HepG2 (cell line): ENCODE results near the gene CDC42EP3. TPM values are rescaled to one million over a fixed set of nuclear protein-coding genes. Genes with fewer than 3 reads are reported as not detected.

Source experiments
- CCAR2 ChIP-seq: fragments of 200-400 bp; formaldehyde crosslinking; optimal IDR thresholded peaks from 2 replicates; pipeline ENCODE3; 2018; ENCODE audit warnings: low read depth, mild to moderate bottlenecking, low read length, moderate library complexity
- EZH2 ChIP-seq: conservative IDR thresholded peaks from 2 replicates; pipeline ENCODE4 v1.6.1; 2012; ENCODE audit warnings: mild to moderate bottlenecking, low read depth, low read length, moderate library complexity
- MED13 ChIP-seq: sonication (generic); formaldehyde crosslinking; IDR thresholded peaks from 2 replicates; pipeline ENCODE4 v1.5.0; 2020; ENCODE audit warnings: missing genetic modification reagents
- ZNF776 ChIP-seq: sonication (generic); formaldehyde crosslinking; IDR thresholded peaks from 2 replicates; pipeline ENCODE4 v1.4.0; 2020; ENCODE audit warnings: mild to moderate bottlenecking, missing genetic modification reagents
- polyA plus RNA-seq, 8 experiments: library from polyadenylated mRNA; depleted of rRNA in 3 of 8; stranded (reverse) in 7 of 8; unstranded in 1 of 8; fragments of >200 nt; fragmentation: Illumina TruSeq in 4 of 8; extraction: Trizol in 4 of 8; gene quantifications; 2 replicates each; pipeline versions ENCODE4 v1.2.1 to v1.2.3, GENCODE V29; 2011 to 2016; ENCODE audit warnings: low read depth in 4 of 8, missing spikeins in 1 of 8, mixed read lengths in 1 of 8; ENCODE audit not compliant: insufficient read depth in 1 of 8
- total RNA-seq, 5 experiments: library from RNA; depleted of rRNA; stranded (reverse); fragments of >200 nt; fragmentation: Illumina TruSeq; extraction: Trizol; gene quantifications; 2 replicates each; pipeline ENCODE4 v1.2.3, GENCODE V29; 2016; ENCODE audit warnings: low read depth in 1 of 5
- TF ChIP-seq, protein P1 (sequence below): sonication (generic); formaldehyde crosslinking; IDR thresholded peaks from 2 replicates; pipeline ENCODE4 v1.4.0; 2020; ENCODE audit warnings: missing genetic modification reagents
- TF ChIP-seq, protein P2 (sequence below): sonication (generic); formaldehyde crosslinking; IDR thresholded peaks from 2 replicates; pipeline ENCODE4 v1.5.0; 2020; ENCODE audit warnings: mild to moderate bottlenecking, missing genetic modification reagents
- TF ChIP-seq, protein P3 (sequence below): sonication (generic); formaldehyde crosslinking; IDR thresholded peaks from 2 replicates; pipeline ENCODE4 v1.9.0; 2022; ENCODE audit warnings: low read depth, missing genetic modification reagents
- TF ChIP-seq, protein P4 (sequence below): sonication (generic); formaldehyde crosslinking; IDR thresholded peaks from 2 replicates; pipeline ENCODE4 v1.4.0; 2020; ENCODE audit warnings: missing genetic modification reagents, mild to moderate bottlenecking, borderline replicate concordance

CDC42EP3 gene
- total and polyA plus RNA-seq, 2 of the 13 experiments (the other 11 are each of a cell fraction or from before 2014, with no cell fraction given): 0.01 TPM; not detected in 1

DNA sequence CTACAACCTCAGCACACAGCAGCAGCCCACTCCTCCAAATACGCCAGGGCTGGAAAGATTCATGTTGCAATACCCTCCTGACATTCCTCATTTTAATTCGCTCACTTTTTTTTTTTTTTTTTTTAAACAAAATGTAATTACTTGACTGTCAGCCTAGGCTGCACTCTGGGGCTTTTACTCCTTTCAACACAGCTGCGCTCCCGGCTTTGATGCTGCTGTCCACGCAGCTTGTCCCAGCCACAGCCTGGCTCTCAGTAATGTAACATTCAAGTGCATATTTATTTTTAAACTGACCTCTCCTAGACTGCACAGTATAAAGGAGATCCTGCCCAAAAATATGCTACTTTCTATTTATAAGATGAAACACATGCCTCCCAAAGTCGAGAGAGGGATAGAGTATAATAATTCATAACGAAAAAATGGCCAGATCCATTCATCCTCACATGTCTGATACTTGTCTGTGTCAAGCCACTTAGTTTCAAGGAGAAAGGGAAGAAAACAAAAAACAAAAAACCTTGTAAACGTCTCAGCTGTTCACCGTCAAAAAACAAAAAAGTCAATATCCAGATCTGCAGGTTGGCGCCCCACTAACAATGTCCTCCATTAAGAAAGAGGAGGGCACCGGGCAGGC, 949 bp downstream of the CDC42EP3 start (continued):
- no peak for TF ChIP-seq CCAR2
- TF ChIP-seq, protein P1, sequence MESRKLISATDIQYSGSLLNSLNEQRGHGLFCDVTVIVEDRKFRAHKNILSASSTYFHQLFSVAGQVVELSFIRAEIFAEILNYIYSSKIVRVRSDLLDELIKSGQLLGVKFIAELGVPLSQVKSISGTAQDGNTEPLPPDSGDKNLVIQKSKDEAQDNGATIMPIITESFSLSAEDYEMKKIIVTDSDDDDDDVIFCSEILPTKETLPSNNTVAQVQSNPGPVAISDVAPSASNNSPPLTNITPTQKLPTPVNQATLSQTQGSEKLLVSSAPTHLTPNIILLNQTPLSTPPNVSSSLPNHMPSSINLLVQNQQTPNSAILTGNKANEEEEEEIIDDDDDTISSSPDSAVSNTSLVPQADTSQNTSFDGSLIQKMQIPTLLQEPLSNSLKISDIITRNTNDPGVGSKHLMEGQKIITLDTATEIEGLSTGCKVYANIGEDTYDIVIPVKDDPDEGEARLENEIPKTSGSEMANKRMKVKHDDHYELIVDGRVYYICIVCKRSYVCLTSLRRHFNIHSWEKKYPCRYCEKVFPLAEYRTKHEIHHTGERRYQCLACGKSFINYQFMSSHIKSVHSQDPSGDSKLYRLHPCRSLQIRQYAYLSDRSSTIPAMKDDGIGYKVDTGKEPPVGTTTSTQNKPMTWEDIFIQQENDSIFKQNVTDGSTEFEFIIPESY (CRISPR knock-in tag): no peak
- no peak for TF ChIP-seq ZNF776 (CRISPR knock-in tag)
- 0 out of 2 replicates have a peak, but pooled peaks have one; percentile 94 for TF ChIP-seq EZH2
- TF ChIP-seq, protein P2, sequence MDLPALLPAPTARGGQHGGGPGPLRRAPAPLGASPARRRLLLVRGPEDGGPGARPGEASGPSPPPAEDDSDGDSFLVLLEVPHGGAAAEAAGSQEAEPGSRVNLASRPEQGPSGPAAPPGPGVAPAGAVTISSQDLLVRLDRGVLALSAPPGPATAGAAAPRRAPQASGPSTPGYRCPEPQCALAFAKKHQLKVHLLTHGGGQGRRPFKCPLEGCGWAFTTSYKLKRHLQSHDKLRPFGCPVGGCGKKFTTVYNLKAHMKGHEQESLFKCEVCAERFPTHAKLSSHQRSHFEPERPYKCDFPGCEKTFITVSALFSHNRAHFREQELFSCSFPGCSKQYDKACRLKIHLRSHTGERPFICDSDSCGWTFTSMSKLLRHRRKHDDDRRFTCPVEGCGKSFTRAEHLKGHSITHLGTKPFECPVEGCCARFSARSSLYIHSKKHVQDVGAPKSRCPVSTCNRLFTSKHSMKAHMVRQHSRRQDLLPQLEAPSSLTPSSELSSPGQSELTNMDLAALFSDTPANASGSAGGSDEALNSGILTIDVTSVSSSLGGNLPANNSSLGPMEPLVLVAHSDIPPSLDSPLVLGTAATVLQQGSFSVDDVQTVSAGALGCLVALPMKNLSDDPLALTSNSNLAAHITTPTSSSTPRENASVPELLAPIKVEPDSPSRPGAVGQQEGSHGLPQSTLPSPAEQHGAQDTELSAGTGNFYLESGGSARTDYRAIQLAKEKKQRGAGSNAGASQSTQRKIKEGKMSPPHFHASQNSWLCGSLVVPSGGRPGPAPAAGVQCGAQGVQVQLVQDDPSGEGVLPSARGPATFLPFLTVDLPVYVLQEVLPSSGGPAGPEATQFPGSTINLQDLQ: no peak
- TF ChIP-seq, protein P3, sequence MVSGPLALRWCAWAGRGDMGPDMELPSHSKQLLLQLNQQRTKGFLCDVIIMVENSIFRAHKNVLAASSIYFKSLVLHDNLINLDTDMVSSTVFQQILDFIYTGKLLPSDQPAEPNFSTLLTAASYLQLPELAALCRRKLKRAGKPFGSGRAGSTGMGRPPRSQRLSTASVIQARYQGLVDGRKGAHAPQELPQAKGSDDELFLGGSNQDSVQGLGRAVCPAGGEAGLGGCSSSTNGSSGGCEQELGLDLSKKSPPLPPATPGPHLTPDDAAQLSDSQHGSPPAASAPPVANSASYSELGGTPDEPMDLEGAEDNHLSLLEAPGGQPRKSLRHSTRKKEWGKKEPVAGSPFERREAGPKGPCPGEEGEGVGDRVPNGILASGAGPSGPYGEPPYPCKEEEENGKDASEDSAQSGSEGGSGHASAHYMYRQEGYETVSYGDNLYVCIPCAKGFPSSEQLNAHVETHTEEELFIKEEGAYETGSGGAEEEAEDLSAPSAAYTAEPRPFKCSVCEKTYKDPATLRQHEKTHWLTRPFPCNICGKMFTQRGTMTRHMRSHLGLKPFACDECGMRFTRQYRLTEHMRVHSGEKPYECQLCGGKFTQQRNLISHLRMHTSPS (CRISPR knock-in tag): no peak
- no peak for TF ChIP-seq MED13 (CRISPR knock-in tag)
- TF ChIP-seq, protein P4, sequence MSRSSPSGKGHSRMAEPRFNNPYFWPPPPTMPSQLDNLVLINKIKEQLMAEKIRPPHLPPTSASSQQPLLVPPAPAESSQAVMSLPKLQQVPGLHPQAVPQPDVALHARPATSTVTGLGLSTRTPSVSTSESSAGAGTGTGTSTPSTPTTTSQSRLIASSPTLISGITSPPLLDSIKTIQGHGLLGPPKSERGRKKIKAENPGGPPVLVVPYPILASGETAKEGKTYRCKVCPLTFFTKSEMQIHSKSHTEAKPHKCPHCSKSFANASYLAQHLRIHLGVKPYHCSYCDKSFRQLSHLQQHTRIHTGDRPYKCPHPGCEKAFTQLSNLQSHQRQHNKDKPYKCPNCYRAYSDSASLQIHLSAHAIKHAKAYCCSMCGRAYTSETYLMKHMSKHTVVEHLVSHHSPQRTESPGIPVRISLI (CRISPR knock-in tag): no peak
